ENCODE measurements around the gene FOXP1. TPM values are rescaled to one million over a fixed set of nuclear protein-coding genes. Genes with fewer than 3 reads are reported as not detected.

Gene FOXP1
- total RNA-seq, 1 experiment from 2014 or later: 2.9 TPM

DNA sequence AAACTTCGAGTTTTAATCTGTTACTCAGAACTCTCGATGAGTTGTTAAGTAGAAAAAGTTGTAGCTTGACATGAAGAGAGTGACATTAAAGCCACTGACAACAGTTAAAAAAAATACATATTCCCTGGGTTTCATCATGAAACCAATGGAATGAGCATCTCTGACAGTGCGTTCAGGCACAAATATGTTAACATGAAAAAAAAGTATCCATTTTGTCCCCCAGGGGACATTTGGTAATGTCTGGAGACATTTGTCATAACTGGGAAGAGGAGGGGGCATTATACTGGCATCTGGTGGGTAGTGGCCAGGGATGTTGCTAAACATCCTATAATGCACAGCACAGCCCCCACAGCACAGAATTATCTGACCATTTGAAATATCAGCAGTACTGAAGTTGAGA lies 14.8 kb upstream of the FOXP1 start:
- ATAC-seq (no peak), DNase-seq (ENCODE audit: low read depth, low spot score) (no peak)
- Histone ChIP-seq H3K27ac (ENCODE audit: low read length) (no peak overlapping the region), H3K4me3 (ENCODE audit: low read depth in 2 of 2, low read length in 2 of 2) (no peak overlapping the region), H3K4me1 (ENCODE audit: control insufficient read depth, insufficient read depth, low read length) (no peaks in the 10 kb centered on the region), H3K27me3 (ENCODE audit: control insufficient read depth, insufficient read depth, low read length) (no peaks in the 10 kb centered on the region), H3K9me3 (ENCODE audit: control insufficient read depth, insufficient read depth, low read depth, low read length) (no peaks in the 10 kb centered on the region), H3K36me3 (ENCODE audit: control insufficient read depth, insufficient read depth, low read length) (no peaks in the 10 kb centered on the region)
- no TSS peak for BruUV-seq (replicated peaks)
- intact Hi-C loops (cut with micrococcal nuclease; ENCODE audit: unreplicated experiment) (no loop called here), in situ Hi-C loops (cut with HindIII; ENCODE audit: low pct_unique_long_range_greater_than_20kb, low sequenced_read_pairs) (no loop called here)
- POLR2A ChIA-PET: no interaction called here
- TF ChIP-seq, protein P1, sequence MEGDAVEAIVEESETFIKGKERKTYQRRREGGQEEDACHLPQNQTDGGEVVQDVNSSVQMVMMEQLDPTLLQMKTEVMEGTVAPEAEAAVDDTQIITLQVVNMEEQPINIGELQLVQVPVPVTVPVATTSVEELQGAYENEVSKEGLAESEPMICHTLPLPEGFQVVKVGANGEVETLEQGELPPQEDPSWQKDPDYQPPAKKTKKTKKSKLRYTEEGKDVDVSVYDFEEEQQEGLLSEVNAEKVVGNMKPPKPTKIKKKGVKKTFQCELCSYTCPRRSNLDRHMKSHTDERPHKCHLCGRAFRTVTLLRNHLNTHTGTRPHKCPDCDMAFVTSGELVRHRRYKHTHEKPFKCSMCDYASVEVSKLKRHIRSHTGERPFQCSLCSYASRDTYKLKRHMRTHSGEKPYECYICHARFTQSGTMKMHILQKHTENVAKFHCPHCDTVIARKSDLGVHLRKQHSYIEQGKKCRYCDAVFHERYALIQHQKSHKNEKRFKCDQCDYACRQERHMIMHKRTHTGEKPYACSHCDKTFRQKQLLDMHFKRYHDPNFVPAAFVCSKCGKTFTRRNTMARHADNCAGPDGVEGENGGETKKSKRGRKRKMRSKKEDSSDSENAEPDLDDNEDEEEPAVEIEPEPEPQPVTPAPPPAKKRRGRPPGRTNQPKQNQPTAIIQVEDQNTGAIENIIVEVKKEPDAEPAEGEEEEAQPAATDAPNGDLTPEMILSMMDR (IDR thresholded peaks at IDR 0.05): no peak
- CTCF ChIA-PET: no interaction called here

DNA sequence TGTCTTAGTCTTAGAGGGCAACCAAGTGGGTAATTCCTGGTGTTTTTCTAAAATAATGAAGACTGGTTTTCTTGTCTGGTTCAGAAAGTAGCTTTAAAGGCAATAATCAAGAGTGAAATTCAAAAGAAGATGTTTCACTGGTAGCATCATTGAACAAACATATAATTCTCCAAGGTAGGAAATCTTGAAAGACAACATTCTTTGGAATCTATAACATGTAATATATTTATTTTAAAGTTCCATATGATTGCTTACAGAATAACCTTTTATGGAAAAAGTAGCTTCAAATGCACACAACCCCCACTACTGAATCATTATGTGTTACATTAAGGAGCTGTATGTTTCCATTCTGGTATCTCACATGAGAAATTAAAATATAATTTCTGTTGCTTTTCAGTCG lies 13.8 kb upstream of the FOXP1 start:
- Histone ChIP-seq H3K27me3 (ENCODE audit: control insufficient read depth, insufficient read depth, low read length) (no peaks in the 10 kb centered on the region), H3K4me1 (ENCODE audit: control insufficient read depth, insufficient read depth, low read length) (no peaks in the 10 kb centered on the region), H3K9me3 (ENCODE audit: control insufficient read depth, insufficient read depth, low read depth, low read length) (no peaks in the 10 kb centered on the region), H3K27ac (ENCODE audit: low read length) (no peak overlapping the region), H3K36me3 (ENCODE audit: control insufficient read depth, insufficient read depth, low read length) (no peaks in the 10 kb centered on the region), H3K4me3 (ENCODE audit: low read depth in 2 of 2, low read length in 2 of 2) (no peak overlapping the region)
- DNase-seq (ENCODE audit: low read depth, low spot score) (no peak), ATAC-seq (no peak)
- POLR2A ChIA-PET: no interaction called here
- CTCF ChIA-PET: no interaction called here
- intact Hi-C loops (cut with micrococcal nuclease; ENCODE audit: unreplicated experiment): no loop called here
- TF ChIP-seq, protein P1 (IDR thresholded peaks at IDR 0.05): no peak
- TF ChIP-seq TCF7L2 (IDR thresholded peaks at IDR 0.05; ENCODE audit: low read depth, low read length) (no peak), REST (IDR thresholded peaks at IDR 0.05; ENCODE audit: insufficient read depth in 1 of 2, low read depth in 2 of 2, low read length in 1 of 2) (no peak), POLR2AphosphoS5 (IDR thresholded peaks at IDR 0.05; ENCODE audit: low read depth, low read length) (no peak), SIN3A (IDR thresholded peaks at IDR 0.05; ENCODE audit: borderline replicate concordance, insufficient read depth, low read depth, low read length) (no peak)
- in situ Hi-C loops (cut with HindIII; ENCODE audit: low pct_unique_long_range_greater_than_20kb, low sequenced_read_pairs): no loop called here
- BruUV-seq (replicated peaks): no TSS peak

- no peak for TF ChIP-seq TCF7L2 (IDR thresholded peaks at IDR 0.05; ENCODE audit: low read depth, low read length)
- no peak for TF ChIP-seq REST (IDR thresholded peaks at IDR 0.05; ENCODE audit: insufficient read depth in 1 of 2, low read depth in 2 of 2, low read length in 1 of 2)
- TF ChIP-seq, protein P1 (IDR thresholded peaks at IDR 0.05): no peak
- no peak for TF ChIP-seq POLR2AphosphoS5 (IDR thresholded peaks at IDR 0.05; ENCODE audit: low read depth, low read length)
- TF ChIP-seq SIN3A (IDR thresholded peaks at IDR 0.05; ENCODE audit: borderline replicate concordance, insufficient read depth, low read depth, low read length): no peak
- Histone ChIP-seq H3K27ac (ENCODE audit: low read length) (no peak overlapping the region), H3K4me1 (ENCODE audit: control insufficient read depth, insufficient read depth, low read length) (no peaks in the 10 kb centered on the region), H3K4me3 (ENCODE audit: low read depth in 2 of 2, low read length in 2 of 2) (no peak overlapping the region), H3K27me3 (ENCODE audit: control insufficient read depth, insufficient read depth, low read length) (no peaks in the 10 kb centered on the region), H3K36me3 (ENCODE audit: control insufficient read depth, insufficient read depth, low read length) (no peaks in the 10 kb centered on the region), H3K9me3 (ENCODE audit: control insufficient read depth, insufficient read depth, low read depth, low read length) (no peaks in the 10 kb centered on the region)
- ChIA-PET CTCF (no interaction called here), POLR2A (no interaction called here)
- intact Hi-C loops (cut with micrococcal nuclease; ENCODE audit: unreplicated experiment) (no loop called here), in situ Hi-C loops (cut with HindIII; ENCODE audit: low pct_unique_long_range_greater_than_20kb, low sequenced_read_pairs) (no loop called here)
- DNase-seq (ENCODE audit: low read depth, low spot score) (no peak), ATAC-seq (no peak)
- no TSS peak for BruUV-seq (replicated peaks)
These were observed 9.6 kb upstream of the FOXP1 start for GRCh38 chr3:71593106-71593505.

Measured in Panc1 (cell line).